Activated T-cell treated with anti-CD3 and anti-CD28 coated beads, Interleukin-2, amount 50 U/mL, for 1 hour (primary cell): ENCODE measurements around the gene TAS2R46.
"Not testable (repeated sequence)": the region's sequence is repeated elsewhere in the genome, so short reads cannot be mapped to it uniquely, and the experiment has no call there.

Source experiments
- DNase-seq: peaks from one replicate; pipeline ENCODE4 v3.0.0-alpha.2; 2020

Gene TAS2R46

DNA sequence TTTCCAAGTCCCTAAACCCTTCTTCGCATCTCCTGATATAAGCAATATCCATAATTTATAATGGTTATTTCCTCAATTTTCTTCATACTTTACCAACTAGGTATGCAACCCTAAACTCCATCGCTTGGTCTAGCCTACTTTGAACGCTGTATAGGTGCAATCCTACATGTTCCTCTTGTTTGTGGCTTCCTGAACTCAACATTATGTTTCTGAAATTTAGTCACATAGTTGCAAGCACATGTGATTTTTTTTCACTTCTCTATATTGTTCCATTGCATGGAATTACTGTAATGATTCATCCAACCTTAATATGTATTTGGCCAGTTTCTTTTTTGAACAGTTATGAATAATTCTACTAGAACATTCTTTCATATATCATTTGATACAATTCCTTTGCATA is 28.1 kb downstream of the TAS2R46 start:
- DNase-seq, result not testable (repeated sequence)

DNA sequence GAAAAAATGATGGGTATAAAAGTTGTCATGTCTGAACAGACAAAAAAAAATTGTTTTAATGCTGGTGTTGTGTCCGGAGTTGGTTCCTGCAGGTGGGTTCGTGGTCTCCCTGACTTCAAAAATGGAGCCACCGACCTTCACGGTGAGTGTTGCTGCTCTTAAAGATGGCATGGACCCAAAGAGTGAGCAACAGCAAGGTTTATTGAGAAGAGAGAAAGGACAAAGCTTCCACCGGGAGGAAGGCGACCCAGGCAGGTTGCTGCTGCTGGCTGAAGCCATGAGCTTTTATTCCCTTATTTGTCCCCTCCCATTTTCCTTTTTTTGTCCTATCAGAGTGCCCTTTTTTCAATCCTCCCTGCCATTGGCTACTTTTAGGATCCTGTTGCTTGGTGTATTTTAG is 30.8 kb downstream of the TAS2R46 start, which contains the start of gene TAS2R31:
Gene TAS2R31 (minus strand): TSS at position 101 of the 400 bp plus-strand sequence. CDS start 72 bp downstream, at position 29.
- DNase-seq, result no peak

DNA sequence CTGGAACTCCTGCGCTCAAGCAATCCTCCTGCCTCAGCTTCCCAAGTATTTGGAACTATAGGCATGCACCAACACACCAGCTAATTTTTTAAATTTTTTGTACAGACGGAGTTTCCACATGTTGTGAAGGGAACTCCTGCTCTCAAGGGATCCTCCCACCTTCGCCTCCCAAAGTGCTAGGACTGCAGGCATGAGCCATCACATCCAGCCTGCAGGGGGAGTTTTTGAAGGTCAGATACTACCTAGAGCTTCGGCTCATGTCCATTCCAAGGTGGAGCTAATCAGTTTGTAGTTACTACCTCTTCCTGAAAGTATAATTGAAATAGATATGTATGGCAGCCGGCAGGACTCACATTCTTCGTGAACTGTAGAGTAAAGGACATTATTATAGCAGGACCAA is 36.0 kb downstream of the TAS2R46 start:
- DNase-seq, result no peak

DNA sequence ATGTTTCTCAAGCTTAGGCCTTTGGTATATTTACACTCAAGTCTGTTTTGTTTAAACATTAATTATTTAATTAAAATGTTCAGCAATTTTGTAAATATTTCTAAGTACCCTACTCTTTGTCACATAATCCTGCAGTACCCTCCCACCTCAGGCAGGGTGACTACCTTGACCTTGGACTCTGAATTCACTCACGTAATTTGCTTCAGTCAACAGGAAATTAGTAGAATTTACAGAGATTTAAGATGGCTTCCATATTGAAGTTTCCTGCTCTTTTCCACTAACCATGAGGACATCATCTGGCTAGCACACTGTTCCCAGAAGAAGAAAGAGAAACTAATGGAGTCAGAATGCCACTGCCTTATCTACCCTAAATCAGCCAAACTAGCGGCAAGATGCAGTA is 38.7 kb downstream of the TAS2R46 start:
- DNase-seq, result no peak

DNA sequence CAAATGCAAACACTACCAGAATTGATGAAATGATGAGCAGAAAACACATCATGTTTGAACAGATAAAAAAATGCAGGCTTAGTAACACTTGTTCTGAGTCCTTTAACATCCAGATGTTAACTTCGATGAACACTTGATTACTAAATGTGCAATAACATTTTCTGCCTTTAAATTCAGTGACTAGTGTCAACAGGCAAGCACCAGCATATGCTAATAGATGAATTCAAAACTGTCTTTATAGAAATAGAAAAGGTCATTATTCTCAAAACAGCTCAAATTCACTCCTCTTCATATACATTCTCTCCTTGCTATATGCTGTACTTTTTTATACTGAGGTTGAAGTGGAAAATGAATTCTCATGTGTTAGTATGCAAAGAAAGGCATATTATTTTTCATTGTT is 39.6 kb downstream of the TAS2R46 start, which contains the start of gene TAS2R19:
Gene TAS2R19 (minus strand): TSS at position 101 of the 400 bp plus-strand sequence. CDS start 49 bp downstream, at position 52.
- no peak for DNase-seq

DNA sequence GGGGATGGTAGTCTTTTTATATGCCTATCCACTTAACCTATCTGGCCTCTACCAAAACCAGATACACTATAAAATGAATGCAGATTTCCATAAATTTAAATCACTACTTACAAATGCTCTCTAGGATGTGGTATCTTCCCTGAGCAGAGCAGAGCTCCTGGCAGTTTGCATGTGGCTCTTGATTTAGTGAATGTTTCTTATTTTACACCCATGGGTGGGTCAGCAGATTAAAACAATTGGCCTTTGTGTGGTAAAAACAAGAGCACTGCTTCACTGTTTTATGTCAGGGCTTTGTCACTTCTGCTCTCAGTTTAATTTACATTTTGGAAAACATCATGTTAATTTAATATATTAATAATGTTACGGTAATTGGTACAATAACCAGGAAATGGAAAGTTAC is 45.2 kb downstream of the TAS2R46 start:
- no peak for DNase-seq

DNA sequence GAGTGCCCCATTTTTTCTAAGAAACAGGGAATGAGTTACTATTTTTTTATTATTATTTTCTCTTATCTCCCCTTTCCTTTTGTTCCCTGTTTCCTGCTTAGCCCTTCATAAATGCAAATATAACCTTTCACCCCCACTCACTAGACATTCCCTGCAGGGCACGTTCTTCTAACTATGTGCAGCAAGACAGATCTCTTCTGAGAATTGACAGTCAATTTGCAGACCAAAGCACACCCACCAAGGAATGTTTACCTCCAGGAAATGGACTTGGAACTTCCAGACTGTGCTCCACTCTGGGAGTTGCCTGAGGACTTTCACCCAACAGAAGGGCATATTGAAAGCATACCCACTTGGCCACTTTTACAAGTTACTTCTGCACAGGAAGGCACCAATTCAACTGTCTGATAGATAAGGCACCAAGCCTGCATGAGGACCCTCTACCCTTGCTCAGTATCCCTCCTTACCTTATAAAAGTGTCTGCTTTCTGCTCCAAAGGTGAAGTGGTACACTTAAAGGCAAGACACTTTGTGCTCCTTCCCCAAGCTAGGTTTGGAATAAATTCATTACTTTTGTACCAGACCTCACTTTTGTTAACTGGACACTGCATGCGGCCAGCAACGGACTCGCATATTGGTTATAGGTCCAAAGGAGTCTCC is 46.2 kb downstream of the TAS2R46 start:
- no peak for DNase-seq

DNA sequence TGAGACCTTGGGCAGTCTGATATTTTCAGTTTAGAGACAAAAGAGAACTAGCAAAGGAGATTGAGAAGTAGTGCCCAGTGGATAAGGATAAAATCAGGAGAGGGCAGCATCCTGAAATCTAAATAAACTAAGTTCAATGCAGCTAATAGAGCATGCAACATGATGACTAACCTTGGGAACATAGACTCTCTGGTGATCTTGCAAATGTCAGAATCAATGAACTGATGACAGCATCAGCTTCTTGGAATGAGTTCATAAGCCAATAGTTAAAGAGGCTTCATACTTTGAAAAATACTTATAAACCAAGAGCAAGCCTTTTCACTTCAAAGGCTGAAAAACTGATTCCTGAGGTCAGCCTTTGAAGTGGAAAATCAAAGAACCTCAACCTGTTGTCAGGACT is 47.9 kb downstream of the TAS2R46 start:
- no peak for DNase-seq
